AML-193 (cell line): ENCODE data around the gene C4orf33.
"Not testable (repeated sequence)": the region's sequence is repeated elsewhere in the genome, so short reads cannot be mapped to it uniquely, and the experiment has no call there.

Experiments used
- DNase-seq, 2 experiments: peaks; one replicate each; lab custom pipeline; 2025; lab: John Stamatoyannopoulos, UW

Gene C4orf33, protein sequence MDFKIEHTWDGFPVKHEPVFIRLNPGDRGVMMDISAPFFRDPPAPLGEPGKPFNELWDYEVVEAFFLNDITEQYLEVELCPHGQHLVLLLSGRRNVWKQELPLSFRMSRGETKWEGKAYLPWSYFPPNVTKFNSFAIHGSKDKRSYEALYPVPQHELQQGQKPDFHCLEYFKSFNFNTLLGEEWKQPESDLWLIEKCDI

DNA sequence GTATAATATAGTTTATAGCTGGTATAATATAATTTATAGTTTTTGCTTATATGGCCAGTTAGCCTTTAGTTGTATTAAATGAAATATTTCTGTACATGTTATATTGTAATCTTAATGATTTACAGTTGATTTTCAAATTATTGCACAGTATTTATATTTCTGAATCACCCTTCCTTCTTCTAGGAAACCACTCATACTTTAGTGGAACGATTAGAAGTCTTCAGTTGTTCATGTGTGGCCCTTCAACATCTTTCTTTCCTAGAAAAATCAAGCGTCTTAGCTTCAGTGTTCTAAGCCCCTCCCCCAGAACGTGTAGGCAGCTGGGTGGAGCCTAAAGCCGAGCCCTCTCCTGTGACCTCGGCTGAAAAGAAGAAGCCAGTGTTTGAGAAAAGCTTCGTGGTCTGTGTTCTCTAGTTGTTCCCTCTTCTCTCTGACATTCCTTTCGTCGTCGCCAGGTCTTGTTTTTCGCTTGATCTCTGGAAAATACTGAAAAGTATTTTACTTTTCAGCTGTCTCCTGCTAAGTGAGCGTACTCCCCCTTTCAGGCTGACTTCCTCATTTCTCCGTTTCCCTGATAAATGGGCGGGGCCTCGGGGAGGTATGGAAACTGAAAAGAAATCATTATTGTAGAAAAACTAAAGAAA lies at the start of gene C4orf33:
C4orf33 (plus strand) TSS at position 342 of the 644 bp plus-strand sequence. CDS start 6,459 bp downstream, outside the sequence.
- DNase-seq = peak; percentile 79 to 81

DNA sequence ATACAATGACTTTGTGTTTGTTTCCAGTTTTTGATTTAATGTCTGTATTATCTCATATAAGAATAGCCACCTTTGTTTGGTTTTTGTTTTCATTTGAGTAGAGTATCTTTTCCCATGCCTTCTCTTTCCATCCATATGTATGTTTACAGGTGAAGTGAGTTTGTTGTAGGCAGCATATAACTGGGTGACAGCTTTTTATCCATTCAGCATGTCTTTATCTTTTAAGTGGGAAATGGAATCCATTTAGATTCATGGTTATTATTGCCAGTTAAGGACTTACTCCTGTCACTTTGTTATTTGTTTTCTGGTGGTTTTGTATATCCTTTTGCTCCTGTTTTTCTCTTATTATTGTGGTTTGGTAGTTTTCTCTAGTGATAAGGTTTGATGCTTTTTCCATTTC lies 36.9 kb upstream of the C4orf33 start:
- DNase-seq = no peak

DNA sequence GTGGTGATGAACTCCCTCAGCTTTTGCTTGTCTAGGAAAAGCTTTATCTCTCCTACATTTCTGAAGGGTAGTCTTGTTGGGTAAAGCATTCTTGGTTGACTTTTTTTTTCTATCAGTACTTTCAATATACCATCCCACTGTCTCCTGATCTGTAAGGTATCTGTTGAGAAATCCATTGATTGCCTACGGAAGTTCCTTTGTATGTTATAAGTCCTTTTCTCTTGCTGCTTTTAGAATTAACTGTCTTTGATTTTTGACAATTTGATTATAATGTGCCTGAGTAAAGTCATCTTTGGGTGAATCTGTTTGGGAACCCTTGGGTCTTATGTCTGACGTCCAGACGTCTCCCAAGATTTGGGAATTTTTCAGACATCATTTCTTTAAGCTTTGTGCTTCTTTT lies 33.4 kb upstream of the C4orf33 start:
- no peak for DNase-seq

DNA sequence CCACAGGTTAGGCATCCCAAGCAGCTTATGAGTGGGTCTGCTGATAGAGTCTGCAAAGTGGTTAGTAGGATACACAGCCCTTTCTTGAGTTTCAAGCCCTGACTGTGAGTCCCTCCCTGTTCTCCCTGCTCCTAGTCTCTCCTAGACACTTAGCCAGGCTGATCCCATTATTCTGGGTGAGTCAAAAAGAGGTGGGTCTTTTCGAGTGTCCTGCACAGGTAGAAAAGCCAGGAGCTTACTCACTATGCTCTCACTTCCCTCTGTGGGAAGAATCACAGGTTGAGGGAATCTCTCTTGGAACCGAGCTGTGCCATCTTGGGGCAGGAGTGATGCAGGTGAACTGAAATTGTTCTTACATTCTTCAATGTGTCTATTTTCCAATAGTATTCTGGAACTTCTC lies 32.3 kb upstream of the C4orf33 start:
- no peak for DNase-seq

DNA sequence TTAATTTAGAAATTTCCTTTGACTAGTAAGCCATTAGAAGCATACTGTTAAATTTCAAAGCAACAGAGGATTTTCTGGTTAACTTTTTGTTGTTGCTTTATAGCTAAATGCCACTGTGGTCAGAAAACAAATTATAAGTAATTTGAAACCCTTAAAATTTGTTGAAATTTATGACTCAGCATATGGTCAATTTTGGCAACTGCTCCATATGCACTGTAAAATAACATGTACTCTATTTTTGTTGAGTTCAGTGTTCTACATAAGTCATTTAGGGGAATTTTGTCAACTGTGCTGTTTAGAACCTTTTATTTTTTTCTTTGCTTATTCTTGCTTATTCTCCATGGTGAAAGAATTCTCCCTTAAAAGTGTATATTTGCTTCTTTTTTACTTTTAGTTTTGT lies 31.2 kb upstream of the C4orf33 start:
- no peak for DNase-seq

DNA sequence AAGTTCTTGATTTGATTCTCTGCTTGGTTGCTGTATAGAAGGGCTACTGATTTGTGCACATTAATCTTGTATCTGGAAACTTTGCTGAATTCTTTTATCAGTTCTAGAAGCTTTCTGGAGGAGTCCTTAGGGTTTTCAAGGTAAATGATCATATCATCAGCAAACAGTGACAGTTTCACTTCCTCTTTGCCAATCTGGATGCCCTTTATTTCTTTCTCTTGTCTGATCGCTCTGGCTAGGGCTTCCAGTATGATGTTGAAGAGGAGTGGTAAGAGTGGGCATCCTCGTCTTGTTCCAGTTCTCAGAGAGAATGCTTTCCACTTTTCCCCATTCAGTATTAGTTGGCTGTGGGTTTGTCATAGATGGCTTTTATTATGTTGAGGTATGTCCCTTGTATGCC lies 26.4 kb upstream of the C4orf33 start:
- not testable (repeated sequence) for DNase-seq

DNA sequence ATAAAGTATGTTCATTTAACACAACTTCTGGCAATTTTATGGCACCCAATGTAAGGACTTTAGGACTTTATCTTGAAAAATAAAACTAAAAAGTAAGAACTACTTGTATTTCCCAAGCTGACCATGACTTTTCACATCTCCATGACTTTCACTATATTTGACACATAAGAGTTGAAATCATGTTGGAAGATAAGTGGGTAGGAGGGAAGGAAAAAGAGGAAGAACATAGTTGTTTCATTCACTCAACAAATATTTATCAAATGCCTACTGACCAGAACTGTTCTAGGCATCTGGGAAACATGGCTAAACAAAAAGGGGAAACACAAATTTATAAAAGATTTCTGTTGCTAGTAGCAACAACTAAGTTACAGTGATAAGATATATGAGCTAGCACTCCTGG lies 18.6 kb upstream of the C4orf33 start:
- no peak for DNase-seq

DNA sequence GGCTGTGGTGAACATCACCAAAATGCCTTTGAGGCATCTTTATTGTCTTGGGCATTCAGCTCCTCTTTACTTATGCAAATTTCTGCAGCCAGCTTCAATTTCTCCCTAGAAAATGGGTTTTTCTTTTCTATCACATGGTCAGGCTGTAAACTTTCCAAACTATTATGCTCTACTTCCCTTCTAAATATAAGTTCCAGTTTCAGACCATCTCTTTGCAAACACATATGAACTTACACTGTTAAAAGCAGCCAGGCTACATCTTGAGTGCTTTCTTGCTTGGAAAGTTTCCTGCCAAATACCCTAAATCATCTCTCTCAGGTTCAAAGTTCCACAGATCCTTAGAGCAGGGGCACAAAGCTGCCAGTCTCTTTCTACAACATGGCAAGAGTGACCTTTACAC lies 15.8 kb upstream of the C4orf33 start:
- no peak for DNase-seq

DNA sequence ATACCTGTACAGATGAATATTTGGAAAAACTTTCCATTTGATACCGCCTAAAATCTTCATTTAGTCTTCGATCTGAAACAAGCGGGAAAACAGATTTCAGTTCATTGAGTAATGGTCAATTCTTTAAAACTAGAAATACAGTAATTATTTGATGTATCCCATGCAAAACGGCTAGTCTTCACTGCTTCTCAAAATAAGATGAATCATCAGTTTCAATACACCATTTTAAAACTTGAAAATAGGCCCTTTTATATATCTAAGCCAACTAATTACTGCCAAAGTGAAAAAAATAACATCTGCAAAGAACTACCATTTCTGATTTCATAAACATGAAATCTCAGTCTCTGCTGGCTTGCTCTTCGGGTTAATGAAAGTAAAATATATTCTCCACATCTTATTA lies 13.7 kb upstream of the C4orf33 start:
- DNase-seq = no peak

DNA sequence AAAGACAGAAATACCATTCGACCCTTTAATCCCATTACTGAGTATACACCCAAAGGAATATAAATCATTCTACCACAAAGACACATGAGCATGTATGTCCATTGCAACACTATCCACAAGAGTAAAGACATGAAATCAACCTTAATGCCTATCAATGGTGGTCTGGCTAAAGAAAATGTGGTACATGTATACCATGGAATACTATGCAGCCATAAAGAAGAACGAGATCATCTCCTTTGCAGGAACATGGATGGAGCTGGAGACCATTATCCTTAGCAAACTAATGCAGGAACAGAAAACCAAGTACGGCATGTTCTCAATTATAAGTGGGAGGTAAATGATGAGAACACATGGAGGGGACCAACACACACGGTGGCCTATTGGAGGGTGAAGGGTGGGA lies 10.5 kb upstream of the C4orf33 start:
- no peak for DNase-seq

DNA sequence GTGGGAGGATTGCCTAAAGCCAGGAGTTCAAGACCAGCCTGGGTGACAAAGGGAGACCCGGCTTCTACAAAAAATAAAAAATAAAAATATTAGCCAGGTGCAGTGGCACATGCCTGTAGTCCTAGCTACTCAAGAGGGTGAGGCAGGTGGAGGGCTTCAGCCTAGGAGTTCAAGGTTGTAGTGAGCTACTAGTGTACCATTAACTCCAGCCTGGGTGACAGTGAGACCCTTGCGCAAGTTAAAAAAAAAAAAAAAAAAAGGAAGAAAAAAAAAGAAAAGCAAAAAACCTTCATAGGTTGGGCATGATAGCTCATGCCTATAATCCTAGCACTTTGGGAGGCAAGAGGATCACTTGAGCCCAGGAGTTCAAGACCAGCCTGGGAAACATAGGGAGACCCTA lies 8.4 kb upstream of the C4orf33 start:
- no peak for DNase-seq

DNA sequence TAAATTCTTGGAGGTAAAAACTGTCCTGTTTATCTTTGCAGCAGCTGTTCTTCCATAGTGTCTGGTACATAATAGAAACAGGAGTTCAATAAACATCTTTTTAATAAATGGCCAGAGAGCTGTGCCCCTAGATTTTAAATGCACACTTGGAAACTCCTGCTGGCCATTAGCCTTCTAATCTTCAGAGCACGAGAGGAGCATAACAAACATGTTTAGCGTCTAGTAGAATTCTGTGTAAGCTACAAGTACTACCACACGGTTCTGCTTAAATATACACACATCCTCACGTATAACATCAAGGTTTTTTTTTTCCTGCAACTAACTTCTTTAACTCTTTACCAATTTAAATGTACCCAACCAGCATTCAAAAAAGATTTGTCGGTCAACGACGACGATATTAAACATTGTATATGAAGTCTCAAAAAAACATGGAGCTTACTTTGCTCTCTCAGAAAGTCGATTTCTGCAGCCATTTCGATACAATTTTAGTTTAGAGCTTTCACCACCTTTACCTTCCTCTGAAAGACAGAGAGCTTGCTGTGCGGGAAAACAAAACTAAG lies 3.2 kb upstream of the C4orf33 start:
- DNase-seq = no peak

DNA sequence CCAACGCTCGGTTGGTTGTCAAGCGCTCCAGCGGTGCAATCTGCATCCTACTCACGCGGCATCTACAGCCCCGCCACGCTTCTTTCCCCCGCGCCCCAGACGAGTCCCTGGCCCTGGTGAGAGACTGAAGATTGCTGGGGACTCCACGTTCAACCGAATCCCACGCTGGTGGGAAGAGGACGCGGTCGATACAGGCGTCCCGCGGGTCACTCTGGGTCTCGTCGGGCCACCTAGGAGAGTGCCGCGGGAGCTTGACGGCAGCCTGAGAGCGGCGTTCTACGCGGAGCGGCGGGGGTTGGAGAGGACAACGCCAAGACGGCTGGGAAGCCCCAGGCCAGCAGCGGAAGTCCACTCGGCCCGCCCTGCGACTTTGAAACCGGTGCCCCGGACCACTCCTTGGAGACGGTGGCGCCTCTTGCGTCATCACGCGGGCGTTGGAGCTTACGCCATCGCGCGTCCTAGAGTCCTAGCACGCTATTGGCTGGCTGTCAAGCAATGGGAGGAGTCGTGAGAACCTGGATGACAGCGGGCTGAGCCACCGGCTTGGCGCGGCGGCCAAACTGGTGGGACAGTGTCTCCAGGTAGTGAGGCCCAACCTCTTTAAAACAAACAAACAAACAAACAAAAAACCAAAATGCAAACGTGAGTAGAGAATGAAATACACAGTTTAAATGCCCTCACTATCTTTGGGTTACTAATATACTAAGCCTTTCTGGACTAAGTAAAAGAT lies 2.6 kb upstream of the C4orf33 start, which contains the start of gene SCLT1:
SCLT1 (minus strand) TSS at position 349 of the 730 bp plus-strand sequence. CDS start 436 bp downstream, outside the sequence.
- DNase-seq = peak; percentile 92 to 96

DNA sequence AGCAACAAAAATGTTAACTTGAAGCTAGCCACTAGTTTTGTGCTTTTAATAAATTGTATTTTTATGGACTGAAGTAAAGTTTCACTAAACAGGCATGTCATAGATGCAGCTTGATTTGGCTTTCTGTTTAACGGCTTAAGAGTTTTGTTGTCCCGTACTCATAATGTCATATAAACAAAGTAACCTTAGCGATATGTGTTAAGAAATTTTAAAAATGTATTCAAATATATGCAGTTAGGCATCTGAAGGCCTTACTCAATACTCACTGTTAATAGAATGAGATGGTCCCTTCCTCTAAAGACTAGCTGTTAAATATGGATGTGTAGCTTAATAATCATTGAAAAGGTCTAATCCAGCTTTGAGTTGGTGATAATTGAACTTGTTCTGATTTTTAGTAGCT lies 1.6 kb upstream of the C4orf33 start:
- DNase-seq = no peak

DNA sequence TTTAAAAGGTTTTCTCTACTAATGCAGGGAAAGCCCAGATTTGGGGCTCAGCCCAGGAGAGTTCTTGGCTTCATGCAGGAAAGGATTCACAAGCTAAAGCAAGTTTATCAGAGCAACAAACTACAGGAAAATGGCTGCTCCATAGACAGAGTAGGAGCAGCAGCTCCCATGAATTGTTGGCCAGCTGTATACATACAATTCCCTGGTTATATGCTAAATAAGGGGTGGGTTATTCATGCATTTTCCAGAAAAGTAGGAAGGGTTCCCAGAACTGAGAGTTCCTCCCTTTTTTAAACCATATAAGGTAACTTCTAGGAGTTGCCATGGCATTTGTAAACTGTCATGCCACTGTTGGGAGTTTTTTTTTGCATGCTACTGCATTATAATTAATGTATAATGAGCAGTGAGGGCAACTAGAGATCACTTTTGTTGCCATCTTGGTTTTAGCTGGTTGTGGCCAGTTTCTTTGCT lies 2.6 kb downstream of the C4orf33 start:
- DNase-seq = no peak

DNA sequence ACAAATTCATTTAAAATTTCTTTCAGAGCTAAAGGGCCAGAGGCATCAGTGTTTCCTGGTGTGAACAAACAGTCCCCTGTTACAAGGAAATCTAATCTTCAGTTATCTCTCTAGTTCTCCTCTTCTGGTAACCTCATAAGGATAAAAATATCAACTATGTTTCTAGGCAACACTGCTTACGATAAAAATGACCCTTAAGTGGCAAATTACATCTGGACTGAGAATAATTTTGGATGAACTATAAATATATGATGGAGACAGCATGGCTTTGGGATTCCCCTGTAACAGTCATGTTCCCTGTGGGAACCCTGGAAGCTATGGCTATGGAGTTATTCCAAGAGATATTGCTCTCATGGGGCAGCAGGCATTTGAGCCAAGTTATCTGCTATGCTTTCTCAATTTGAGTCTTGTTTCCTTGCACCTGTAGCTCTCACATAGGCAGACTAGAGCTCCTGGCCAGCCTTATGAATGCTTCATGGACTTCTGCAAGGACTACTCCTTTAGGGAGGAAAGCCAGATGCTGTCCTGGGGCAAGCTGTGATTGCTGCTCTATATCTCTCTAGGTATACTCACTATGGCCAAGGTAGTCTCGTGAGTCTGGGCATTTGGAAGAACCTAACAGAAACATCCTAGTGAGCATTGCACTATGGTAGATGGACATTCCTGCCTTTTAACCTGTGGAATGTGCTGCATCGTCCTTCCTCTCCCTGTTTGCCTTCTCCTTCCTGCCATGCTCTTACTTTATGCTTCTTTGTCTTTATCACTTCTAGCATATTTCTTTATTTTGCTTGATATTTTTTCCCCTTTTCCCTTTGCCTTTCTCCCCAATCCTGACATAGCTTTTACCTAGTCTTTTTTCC lies 14.2 kb downstream of the C4orf33 start:
- no peak for DNase-seq

DNA sequence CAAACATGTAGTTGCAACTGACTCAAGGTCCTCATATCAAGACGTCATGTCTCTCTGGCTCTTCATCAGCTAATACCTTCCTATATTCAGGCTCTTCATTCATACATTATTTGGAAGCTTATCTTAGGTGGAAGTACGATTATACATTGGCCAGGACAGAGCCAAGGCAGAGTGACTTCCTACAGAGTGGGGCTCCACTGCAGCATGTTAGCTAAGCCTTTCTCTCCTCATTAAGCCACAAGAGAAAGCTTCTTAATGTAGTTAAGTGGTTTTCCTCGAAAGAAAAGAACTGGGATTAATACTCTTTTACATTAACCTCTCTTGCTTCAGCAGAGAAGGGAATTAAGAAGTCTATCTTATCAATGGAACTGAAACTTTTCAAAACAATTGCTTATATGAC lies 15.0 kb downstream of the C4orf33 start:
- DNase-seq = no peak

DNA sequence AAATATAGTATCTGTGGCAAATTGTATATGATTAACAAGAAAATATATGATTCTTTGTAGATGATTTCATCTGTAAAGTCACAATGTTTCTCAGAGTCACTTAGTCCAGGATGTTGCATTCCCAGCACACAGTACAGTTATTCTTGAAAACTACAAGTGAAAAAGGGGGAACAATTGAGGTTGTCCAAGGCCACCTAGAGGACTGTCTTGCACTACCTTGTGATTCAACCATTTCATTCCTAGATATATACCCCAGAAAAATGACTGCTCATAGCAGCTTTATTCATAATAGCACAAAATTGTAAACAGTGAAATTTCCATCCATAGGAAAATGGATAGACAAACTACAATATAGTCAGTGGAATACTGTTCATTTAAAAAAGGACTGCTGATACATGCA lies 16.0 kb downstream of the C4orf33 start:
- DNase-seq = no peak

DNA sequence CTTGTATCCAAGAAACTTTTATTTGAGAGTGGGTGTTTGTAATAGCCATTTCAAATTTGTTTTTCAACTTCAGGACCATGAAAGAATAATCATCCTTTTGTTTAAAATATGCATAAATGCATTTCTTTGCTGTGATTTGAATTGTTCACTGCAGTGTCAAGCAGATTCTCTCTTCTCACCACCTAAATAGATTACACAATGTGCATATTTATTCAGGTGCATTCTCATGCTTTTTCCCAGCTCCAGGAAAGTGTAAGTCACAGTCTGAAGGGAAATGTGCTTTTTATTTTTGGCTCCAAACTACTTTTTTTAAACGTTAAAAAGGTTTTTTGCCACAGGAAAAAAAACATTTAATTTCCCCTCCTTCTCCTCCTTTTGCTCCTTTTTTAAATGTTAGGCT lies 17.5 kb downstream of the C4orf33 start:
- DNase-seq = no peak

DNA sequence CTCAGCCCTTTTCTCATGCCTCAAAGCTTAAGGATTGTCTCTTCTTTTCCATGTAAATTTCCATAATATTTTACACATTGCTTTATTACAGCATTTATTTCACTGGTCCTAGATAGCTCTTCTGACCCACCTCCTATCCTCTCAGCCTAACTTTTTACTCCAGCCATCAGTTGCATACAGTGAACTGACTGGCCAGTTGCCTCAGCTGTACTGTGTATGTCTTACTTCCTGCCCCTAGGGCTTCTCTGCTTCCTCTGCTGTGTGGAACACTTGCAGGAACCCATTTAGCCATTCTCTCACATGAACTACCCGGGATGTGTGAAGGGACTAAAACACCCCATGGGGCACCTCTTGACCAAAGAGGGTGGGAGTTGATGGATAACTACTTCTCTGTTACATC lies 18.0 kb downstream of the C4orf33 start:
- DNase-seq = peak; percentile 24 to 38

DNA sequence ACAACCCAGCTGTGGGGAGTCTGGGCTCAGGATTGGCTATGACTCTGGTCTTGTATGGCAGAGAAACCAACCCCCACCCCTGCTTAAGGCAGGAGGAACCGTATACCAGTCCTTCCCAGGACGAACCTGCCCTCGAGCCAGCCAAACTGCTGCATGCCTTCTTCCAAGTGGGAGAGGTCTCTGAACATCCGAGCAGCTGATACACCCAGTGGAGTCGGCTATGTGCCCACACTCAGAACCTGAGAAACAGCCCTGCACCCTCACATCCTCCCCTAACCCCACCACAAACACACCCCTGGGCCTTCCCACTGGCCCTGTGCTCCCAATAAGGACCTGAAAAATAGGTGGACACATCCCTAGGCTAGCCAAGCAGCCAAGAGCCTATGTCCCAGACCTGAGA lies 21.8 kb downstream of the C4orf33 start:
- DNase-seq = no peak

DNA sequence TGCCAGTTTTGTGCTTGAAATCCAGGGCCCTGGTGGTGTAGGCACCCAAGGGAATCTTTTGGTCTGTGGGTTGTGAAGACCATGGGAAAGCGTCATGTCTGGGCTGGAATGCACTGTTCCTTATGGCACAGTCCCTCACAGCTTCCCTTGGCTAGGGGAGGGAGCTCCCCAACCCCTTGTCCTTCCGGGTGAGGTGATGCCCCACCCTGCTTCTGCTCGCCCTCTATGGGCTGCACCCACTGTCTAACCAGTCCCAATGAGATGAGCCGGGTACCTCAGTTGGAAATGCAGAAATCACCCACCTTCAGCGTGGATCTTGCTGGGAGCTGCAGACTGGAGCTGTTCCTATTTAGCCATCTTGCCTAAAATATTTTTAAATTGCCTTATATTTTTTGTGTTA lies 30.7 kb downstream of the C4orf33 start:
- not testable (repeated sequence) for DNase-seq
